Measurements from ENCODE around the gene SAT2.

GRCh38 chr17:7650509-7651096 lies 23.0 kb upstream of the SAT2 start, which contains the start of gene ATP1B2:
- TF ChIP-seq SP1 (IDR thresholded peaks at IDR 0.05; ENCODE audit: low read depth) (no peak), CEBPB (IDR thresholded peaks at IDR 0.05; ENCODE audit: low read depth) (no peak), CTCF (IDR thresholded peaks at IDR 0.05 in 2 of 3, conservative IDR thresholded peaks at IDR 0.05 in 1 of 3; ENCODE audit: borderline replicate concordance in 1 of 3, insufficient read depth in 1 of 3, low read depth in 2 of 3, low read length in 2 of 3) (no peak), EZH2phosphoT487 (IDR thresholded peaks at IDR 0.05; ENCODE audit: borderline replicate concordance) (no peak), POLR2AphosphoS5 (IDR thresholded peaks at IDR 0.05; ENCODE audit: low read depth, low read length) (no peak), EZH2 (IDR thresholded peaks at IDR 0.05) (no peak), RAD21 (IDR thresholded peaks at IDR 0.05; ENCODE audit: low read depth) (no peak), MAX (IDR thresholded peaks at IDR 0.05) (no peak), SRF (IDR thresholded peaks at IDR 0.05; ENCODE audit: low read depth) (no peak)

Measured in HCT116 (cell line).